Measurements from ENCODE around the gene MYL7. TPM values are rescaled to one million over a fixed set of nuclear protein-coding genes. Genes with fewer than 3 reads are reported as not detected.

Gene MYL7
- total and polyA plus RNA-seq, 2 of the 13 experiments (the other 11 are each of a cell fraction or from before 2014, with no cell fraction given), result 1.8 TPM; not detected in 1

DNA sequence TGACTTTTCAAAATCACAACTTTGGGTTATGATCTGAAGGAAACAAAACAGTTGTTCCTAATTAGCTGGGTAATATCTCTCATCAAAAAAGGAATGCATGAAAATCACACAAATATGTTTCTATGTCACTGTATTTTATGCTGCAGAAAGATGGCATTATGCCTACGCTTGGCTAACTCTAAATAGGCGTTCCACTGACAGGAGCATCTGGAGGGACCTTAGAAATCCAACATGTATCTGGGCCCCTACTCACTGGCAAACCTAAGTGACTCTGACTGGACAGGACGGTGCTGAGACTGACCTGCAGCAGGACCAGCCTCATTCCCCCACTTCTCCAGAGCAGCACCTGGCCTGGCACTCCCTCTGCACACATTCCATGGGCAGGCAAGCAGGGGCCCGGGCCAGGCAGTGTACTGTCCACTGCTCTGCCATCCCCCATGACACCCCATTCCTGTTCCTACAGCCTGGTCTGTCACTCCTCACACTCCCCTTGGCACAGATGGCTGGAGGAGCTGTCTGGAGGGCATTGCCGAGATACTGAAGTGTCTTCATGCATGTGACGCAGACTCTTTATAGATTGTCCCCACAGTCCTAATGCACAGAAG lies 2.6 kb upstream of the MYL7 start:
- no TSS peak for BruUV-seq (replicated peaks)
- Histone ChIP-seq H3K4me3 (replicated peaks in 1 of 3; ENCODE audit: insufficient read depth in 1 of 3, low read depth in 2 of 3, low read length in 3 of 3) (no peak overlapping the region), H4K20me1 (ENCODE audit: insufficient read depth, low read length) (no peaks in the 10 kb centered on the region), H3K9me3 (ENCODE audit: low read length) (no peaks in the 10 kb centered on the region), H3K36me3 (replicated peaks in 1 of 2; ENCODE audit: control insufficient read depth in 1 of 2, insufficient read depth in 2 of 2, low read length in 2 of 2) (no peaks in the 10 kb centered on the region), H3K4me2 (ENCODE audit: low read depth, low read length) (no peak overlapping the region), H3K79me2 (ENCODE audit: insufficient read depth, low read length) (no peaks in the 10 kb centered on the region), H2AFZ (ENCODE audit: low read length) (no peak overlapping the region), H3K9ac (ENCODE audit: insufficient read depth, low read depth, low read length) (no peak overlapping the region), H3K27ac (ENCODE audit: extremely low read length, insufficient read depth, low read length) (no peak overlapping the region), H3K4me1 (ENCODE audit: insufficient read depth, low read length) (no peaks in the 10 kb centered on the region), H3K27me3 (ENCODE audit: control insufficient read depth in 1 of 2, insufficient read depth in 2 of 2, low read length in 2 of 2) (peaks cover 0 to 16% of the 10 kb centered on the region in 2 experiments; a peak in 2 of 5 replicates)
- 35% methylated on average over 6 of the region's 6 CpGs for WGBS (ENCODE audit: low lambda C conversion rate)
- TF ChIP-seq ZBTB38 (CRISPR knock-in tag; IDR thresholded peaks at IDR 0.05) (no peak), TBL1XR1 (IDR thresholded peaks at IDR 0.05; ENCODE audit: borderline replicate concordance, low read length, partially characterized antibody) (no peak), ZNF337 (CRISPR knock-in tag; IDR thresholded peaks at IDR 0.05; ENCODE audit: borderline replicate concordance, low read depth) (no peak), ZNF598 (CRISPR knock-in tag; IDR thresholded peaks at IDR 0.05; ENCODE audit: borderline replicate concordance) (no peak), HNRNPUL1 (IDR thresholded peaks at IDR 0.05; ENCODE audit: low read depth, low read length) (no peak), TRAFD1 (CRISPR knock-in tag; IDR thresholded peaks at IDR 0.05; ENCODE audit: borderline replicate concordance) (no peak), MAX (IDR thresholded peaks at IDR 0.05) (no peak), ZNF776 (CRISPR knock-in tag; IDR thresholded peaks at IDR 0.05) (no peak), SYNCRIP (IDR thresholded peaks at IDR 0.05; ENCODE audit: insufficient read depth, low read depth, low read length) (no peak), ZEB1 (IDR thresholded peaks at IDR 0.05; ENCODE audit: insufficient replicate concordance, low read depth) (no peak), TFAP4 (IDR thresholded peaks at IDR 0.05; ENCODE audit: borderline replicate concordance, low read depth) (no peak), MED1 (CRISPR knock-in tag; IDR thresholded peaks at IDR 0.05) (no peak), ZNF782 (CRISPR knock-in tag; IDR thresholded peaks at IDR 0.05; ENCODE audit: borderline replicate concordance) (no peak), ZNF326 (CRISPR knock-in tag; IDR thresholded peaks at IDR 0.05; ENCODE audit: borderline replicate concordance) (no peak), MXD4 (CRISPR knock-in tag; IDR thresholded peaks at IDR 0.05) (no peak)
- TF ChIP-seq, protein P1, sequence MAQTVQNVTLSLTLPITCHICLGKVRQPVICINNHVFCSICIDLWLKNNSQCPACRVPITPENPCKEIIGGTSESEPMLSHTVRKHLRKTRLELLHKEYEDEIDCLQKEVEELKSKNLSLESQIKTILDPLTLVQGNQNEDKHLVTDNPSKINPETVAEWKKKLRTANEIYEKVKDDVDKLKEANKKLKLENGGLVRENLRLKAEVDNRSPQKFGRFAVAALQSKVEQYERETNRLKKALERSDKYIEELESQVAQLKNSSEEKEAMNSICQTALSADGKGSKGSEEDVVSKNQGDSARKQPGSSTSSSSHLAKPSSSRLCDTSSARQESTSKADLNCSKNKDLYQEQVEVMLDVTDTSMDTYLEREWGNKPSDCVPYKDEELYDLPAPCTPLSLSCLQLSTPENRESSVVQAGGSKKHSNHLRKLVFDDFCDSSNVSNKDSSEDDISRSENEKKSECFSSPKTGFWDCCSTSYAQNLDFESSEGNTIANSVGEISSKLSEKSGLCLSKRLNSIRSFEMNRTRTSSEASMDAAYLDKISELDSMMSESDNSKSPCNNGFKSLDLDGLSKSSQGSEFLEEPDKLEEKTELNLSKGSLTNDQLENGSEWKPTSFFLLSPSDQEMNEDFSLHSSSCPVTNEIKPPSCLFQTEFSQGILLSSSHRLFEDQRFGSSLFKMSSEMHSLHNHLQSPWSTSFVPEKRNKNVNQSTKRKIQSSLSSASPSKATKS (CRISPR knock-in tag; IDR thresholded peaks at IDR 0.05), result no peak
- TF ChIP-seq, protein P2, sequence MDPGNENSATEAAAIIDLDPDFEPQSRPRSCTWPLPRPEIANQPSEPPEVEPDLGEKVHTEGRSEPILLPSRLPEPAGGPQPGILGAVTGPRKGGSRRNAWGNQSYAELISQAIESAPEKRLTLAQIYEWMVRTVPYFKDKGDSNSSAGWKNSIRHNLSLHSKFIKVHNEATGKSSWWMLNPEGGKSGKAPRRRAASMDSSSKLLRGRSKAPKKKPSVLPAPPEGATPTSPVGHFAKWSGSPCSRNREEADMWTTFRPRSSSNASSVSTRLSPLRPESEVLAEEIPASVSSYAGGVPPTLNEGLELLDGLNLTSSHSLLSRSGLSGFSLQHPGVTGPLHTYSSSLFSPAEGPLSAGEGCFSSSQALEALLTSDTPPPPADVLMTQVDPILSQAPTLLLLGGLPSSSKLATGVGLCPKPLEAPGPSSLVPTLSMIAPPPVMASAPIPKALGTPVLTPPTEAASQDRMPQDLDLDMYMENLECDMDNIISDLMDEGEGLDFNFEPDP (CRISPR knock-in tag; conservative IDR thresholded peaks at IDR 0.05), result no peak
- DNase-seq (ENCODE audit: low spot score), result no peak
- in situ Hi-C loops (cut with HindIII; ENCODE audit: extremely low pct_ligation_motif_present, low pct_unique_long_range_greater_than_20kb), result no loop called here
- ChIA-PET POLR2A (no interaction called here), CTCF (ENCODE audit: low intra/inter-chr PET ratio, low total read pairs) (no interaction called here)
- no peak for FAIRE-seq
- ATAC-seq, result no peak
- intact Hi-C loops (cut with micrococcal nuclease; ENCODE audit: unreplicated experiment), result no loop called here
